ENCODE data around the gene PDE4A. TPM values are rescaled to one million over a fixed set of nuclear protein-coding genes. Genes with fewer than 3 reads are reported as not detected.

The PDE4A gene
- total and polyA plus RNA-seq, 2 donors (not counting 3 experiments of a cell fraction or from before 2014, with no cell fraction given), result 3.8 to 10.0 TPM

GRCh38 chr19:10395436-10395835 lies 24.9 kb upstream of the PDE4A start:
- H3K9me3 ChIP-seq (replicated peaks; ENCODE audit: control insufficient read depth, insufficient read depth, low read length), result no peaks in the 10 kb centered on the region
- no peak overlapping the region for H3K4me3 ChIP-seq (replicated peaks in 1 of 3; ENCODE audit: insufficient read depth in 1 of 3, low read depth in 1 of 3, low read length in 3 of 3)
- dilution Hi-C loops (cut with MboI; ENCODE audit: extremely low pct_ligation_motif_present, low sequenced_read_pairs), result no loop called here
- H3K79me2 ChIP-seq (ENCODE audit: control insufficient read depth, insufficient read depth, low read length), result peaks cover 37% of the 10 kb centered on the region
- no peak overlapping the region for H3K27ac ChIP-seq (ENCODE audit: insufficient read depth, low read depth, low read length)
- peaks cover 18 to 48% of the 10 kb centered on the region in 2 experiments for H3K36me3 ChIP-seq (ENCODE audit: control insufficient read depth in 2 of 2, extremely low read depth in 1 of 2, insufficient read depth in 2 of 2, low read length in 2 of 2)
- H3K4me2 ChIP-seq (ENCODE audit: insufficient read depth, low read length), result no peak overlapping the region
- TSS peak; percentile 12 for BruUV-seq (replicated peaks)
- POLR2A ChIA-PET, result no interaction called here
- H4K20me1 ChIP-seq (replicated peaks; ENCODE audit: control insufficient read depth, extremely low read depth, insufficient read depth, low read length), result no peaks in the 10 kb centered on the region
- no peak for TF ChIP-seq POLR2A (IDR thresholded peaks at IDR 0.05; ENCODE audit: low read depth, low read length)
- TF ChIP-seq GATA2 (IDR thresholded peaks at IDR 0.05; ENCODE audit: insufficient read depth, insufficient read length, low read depth, low read length), result no peak
- no peak for TF ChIP-seq JUN (IDR thresholded peaks at IDR 0.05; ENCODE audit: borderline replicate concordance, insufficient read depth, insufficient read length, low read depth)
- no peak for TF ChIP-seq FOS (IDR thresholded peaks at IDR 0.05; ENCODE audit: borderline replicate concordance, insufficient read depth, low read length)
- TF ChIP-seq POLR2AphosphoS5 (IDR thresholded peaks at IDR 0.05; ENCODE audit: insufficient read depth, low read depth, low read length), result no peak
- TF ChIP-seq MYC (IDR thresholded peaks at IDR 0.05; ENCODE audit: low read depth, low read length), result no peak
- no peak for TF ChIP-seq EZH2 (IDR thresholded peaks at IDR 0.05; ENCODE audit: borderline replicate concordance, low read depth, low read length, severe bottlenecking)
- TF ChIP-seq MAX (IDR thresholded peaks at IDR 0.05; ENCODE audit: insufficient read depth, insufficient read length), result no peak
- TF ChIP-seq CTCF (IDR thresholded peaks at IDR 0.05; ENCODE audit: extremely low read depth in 1 of 2, insufficient read depth in 1 of 2, low read depth in 1 of 2, low read length in 2 of 2), result no peak
- no peak overlapping the region for H2AFZ ChIP-seq (ENCODE audit: low read depth, low read length)
- no peak overlapping the region for H3K9ac ChIP-seq (replicated peaks; ENCODE audit: extremely low read depth, insufficient read depth, low read length)
- DNase-seq (ENCODE audit: low read depth, low spot score), result no peak
- no peak for FAIRE-seq
- no peaks in the 10 kb centered on the region for H3K4me1 ChIP-seq (ENCODE audit: control insufficient read depth, extremely low read depth, insufficient read depth, low read length)
- H3K9me1 ChIP-seq (replicated peaks; ENCODE audit: control insufficient read depth, extremely low read depth, insufficient read depth, low read length), result no peaks in the 10 kb centered on the region
- CTCF ChIA-PET, result no interaction called here
- intact Hi-C loops (cut with micrococcal nuclease), result no loop called here
- H3K27me3 ChIP-seq (ENCODE audit: control insufficient read depth in 2 of 2, insufficient read depth in 2 of 2, low read length in 2 of 2), result no peaks in the 10 kb centered on the region

Measured in endothelial cell of umbilical vein (primary cell).